GM12872 (cell line): Measurements from ENCODE around the gene CMTM3.

ENCODE experiments used
- TF ChIP-seq, protein P1 (sequence below): IDR thresholded peaks from 3 replicates; pipeline ENCODE4 v1.5.1; 2011; ENCODE audit warnings: low read depth, mild to moderate bottlenecking, low read length, moderate library complexity; ENCODE audit not compliant: insufficient read depth

The CMTM3 gene

DNA sequence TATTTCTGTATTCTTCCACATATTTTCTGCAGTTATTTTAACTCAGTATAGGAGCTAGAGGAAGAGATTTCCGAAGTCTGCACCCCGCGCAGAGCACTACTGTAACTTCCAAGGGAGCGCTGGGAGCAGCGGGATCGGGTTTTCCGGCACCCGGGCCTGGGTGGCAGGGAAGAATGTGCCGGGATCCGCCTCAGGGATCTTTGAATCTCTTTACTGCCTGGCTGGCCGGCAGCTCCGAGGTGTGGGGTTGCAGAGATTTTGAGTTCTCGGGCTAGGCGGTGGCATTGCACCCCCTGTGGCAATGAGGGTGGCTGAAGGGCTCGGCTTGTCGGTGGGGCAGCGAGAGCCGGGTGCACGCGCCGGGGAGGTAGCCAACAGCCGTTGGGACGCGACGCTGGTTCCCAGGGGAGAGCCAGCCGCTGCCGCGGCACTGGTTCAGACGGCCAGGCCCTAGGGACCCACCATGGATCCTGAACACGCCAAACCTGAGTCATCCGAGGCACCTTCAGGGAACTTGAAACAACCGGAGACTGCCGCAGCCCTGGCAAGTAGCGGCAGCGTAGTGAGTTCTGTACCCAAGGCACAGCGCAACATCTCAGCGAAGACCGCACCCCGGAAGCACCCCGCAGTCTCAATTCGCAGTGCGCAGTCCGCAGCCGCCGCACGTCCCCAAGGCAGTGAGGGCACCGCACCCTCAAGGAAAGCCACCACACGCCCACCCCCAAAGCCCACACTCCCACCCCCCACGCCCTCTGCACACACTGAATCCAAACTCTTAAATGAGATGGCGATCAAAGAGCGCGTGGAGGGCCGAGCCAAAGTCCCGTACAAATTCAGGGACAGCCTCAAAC, 38.2 kb upstream of the CMTM3 start, which contains the start of gene CMTM1:
Gene CMTM1, plus strand, starts transcription at position 389 of the 851 bp plus-strand sequence. Its CDS starts 75 bp downstream, at position 464.
- TF ChIP-seq, protein P1, sequence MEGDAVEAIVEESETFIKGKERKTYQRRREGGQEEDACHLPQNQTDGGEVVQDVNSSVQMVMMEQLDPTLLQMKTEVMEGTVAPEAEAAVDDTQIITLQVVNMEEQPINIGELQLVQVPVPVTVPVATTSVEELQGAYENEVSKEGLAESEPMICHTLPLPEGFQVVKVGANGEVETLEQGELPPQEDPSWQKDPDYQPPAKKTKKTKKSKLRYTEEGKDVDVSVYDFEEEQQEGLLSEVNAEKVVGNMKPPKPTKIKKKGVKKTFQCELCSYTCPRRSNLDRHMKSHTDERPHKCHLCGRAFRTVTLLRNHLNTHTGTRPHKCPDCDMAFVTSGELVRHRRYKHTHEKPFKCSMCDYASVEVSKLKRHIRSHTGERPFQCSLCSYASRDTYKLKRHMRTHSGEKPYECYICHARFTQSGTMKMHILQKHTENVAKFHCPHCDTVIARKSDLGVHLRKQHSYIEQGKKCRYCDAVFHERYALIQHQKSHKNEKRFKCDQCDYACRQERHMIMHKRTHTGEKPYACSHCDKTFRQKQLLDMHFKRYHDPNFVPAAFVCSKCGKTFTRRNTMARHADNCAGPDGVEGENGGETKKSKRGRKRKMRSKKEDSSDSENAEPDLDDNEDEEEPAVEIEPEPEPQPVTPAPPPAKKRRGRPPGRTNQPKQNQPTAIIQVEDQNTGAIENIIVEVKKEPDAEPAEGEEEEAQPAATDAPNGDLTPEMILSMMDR = no peak

DNA sequence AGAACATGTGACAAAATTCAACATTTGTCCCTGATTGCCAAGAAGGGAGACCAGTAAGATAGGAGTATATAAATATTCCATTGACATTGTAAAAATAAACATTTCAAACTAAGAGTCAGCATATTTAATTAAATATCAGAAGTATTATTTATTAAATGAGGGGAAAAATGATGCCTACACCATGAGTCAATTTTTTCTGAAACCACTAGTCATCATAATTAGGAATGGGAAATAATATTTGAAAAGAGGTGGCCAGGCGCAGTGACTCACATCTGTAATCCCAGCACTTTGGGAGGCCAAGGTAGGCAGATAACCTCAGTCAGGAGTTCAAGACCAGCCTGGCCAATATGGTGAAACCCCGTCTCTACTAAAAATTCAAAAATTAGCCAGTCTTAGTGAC, 36.1 kb upstream of the CMTM3 start:
- TF ChIP-seq, protein P1 = no peak

- TF ChIP-seq, protein P1 = no peak
These were observed 35.4 kb upstream of the CMTM3 start for GRCh38 chr16:66569131-66569530.

DNA sequence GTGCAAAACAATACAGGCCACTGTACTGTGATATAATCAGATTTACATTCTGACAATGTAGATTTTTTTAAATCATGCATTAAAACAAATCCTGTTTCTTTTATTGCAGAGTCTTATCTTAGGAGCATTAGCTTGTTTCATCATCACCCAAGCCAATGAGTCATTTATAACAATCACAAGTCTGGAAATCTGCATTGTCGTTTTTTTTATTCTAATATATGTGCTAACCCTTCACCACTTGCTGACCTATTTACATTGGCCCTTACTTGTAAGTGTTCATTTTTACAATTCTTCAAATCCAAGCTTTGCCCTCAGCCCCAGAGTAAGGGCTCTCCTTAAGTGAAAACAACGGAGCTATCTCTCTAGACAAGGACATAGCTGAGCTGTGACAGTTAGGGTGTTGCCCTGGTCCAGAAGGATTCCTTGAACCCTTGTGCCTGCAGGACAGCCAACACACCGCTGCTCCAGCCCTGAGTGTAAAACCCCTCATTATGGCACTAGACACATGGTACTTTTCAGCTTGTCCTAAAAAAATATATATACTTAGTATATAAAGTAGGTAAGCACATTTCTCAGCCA, 34.6 kb upstream of the CMTM3 start:
- TF ChIP-seq, protein P1 = no peak

- TF ChIP-seq, protein P1 = no peak
These were observed 32.1 kb upstream of the CMTM3 start for GRCh38 chr16:66572356-66572755.

DNA sequence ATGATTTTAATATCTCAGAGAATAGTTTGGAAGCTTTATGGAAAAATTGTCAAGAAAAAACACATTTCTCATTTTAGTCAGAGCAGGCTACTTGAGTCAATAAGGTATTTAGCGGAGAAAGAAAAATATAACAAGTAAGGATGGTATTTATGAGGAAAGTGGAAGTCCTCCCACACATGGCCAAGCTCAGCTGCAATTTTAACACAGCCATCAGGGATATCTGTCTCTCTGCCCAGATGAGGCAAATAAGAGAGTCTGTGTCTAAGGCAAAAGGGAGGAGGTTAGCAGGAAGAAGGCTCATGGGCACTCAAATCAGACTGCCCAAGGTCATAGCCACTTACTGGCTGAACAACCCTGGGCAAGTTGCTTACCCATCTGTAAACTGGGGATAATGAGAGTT, 30.4 kb upstream of the CMTM3 start:
- TF ChIP-seq, protein P1 = no peak

DNA sequence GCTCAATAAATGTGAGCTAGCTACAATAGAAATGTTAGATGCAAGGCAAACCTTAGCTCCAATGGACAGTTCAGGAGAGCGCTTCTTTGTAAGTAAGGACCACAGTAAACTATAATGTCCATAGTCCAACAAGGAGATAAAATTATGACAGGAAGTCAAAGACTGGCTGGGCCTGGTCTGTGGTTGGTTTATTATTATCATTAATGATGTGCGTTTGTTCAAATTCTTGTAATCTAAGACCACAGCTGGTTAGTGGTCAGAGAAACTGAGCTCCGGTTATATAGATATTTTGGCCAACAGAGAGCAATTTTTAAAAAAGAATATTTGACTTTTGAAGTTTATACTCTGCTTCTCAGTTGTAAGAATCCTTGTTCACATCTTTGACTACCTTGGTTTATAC, 30.0 kb upstream of the CMTM3 start:
- TF ChIP-seq, protein P1 = no peak
